HUES48 (cell line): ENCODE results near the gene LIPH.
"Not testable (repeated sequence)": the region's sequence is repeated elsewhere in the genome, so short reads cannot be mapped to it uniquely, and the experiment has no call there.

ENCODE experiments used
- H3K27ac ChIP-seq: one replicate; pipeline ENCODE4 v1.7.0; 2013; ENCODE audit warnings: low read depth, low read length, inconsistent platforms
- H3K27me3 ChIP-seq: 2 replicates; pipeline ENCODE4 v1.6.1; 2013; ENCODE audit warnings: mild to moderate bottlenecking, low read length; ENCODE audit not compliant: control insufficient read depth, insufficient read depth
- H3K36me3 ChIP-seq: 2 replicates; pipeline ENCODE4 v1.6.1; 2013; ENCODE audit warnings: low read length; ENCODE audit not compliant: control insufficient read depth, insufficient read depth
- H3K4me1 ChIP-seq: 2 replicates; pipeline ENCODE4 v1.6.1; 2013; ENCODE audit warnings: mild to moderate bottlenecking, low read length; ENCODE audit not compliant: control insufficient read depth, insufficient read depth
- H3K4me3 ChIP-seq: 2 replicates; pipeline ENCODE4 v1.5.1; 2013; ENCODE audit warnings: mild to moderate bottlenecking, low read depth, low read length
- H3K9ac ChIP-seq: 2 replicates; pipeline ENCODE4 v1.6.1; 2013; ENCODE audit warnings: mild to moderate bottlenecking, low read depth, low read length, moderate library complexity
- H3K9me3 ChIP-seq: 2 replicates; pipeline ENCODE4 v1.6.1; 2013; ENCODE audit warnings: low read length; ENCODE audit not compliant: control insufficient read depth, insufficient read depth

Gene LIPH

GRCh38 chr3:185552358-185552877 lies at the start of gene LIPH:
LIPH (minus strand) TSS chr3:185552588; CDS start chr3:185552471, 117 bp downstream.
- Histone ChIP-seq H3K27me3 (no peaks in the 10 kb centered on the region), H3K4me1 (peaks cover 6% of the 10 kb centered on the region), H3K9ac (no peak within 1 kb of the TSS), H3K9me3 (no peaks in the 10 kb centered on the region), H3K27ac (peak within 1 kb of the TSS; percentile 39), H3K4me3 (no peak within 1 kb of the TSS), H3K36me3 (no peaks in the 10 kb centered on the region)

GRCh38 chr3:185595526-185595925 lies 43.1 kb upstream of the LIPH start:
- Histone ChIP-seq H3K36me3 (peaks cover 63% of the 10 kb centered on the region), H3K27ac (no peak overlapping the region), H3K9me3 (no peaks in the 10 kb centered on the region), H3K9ac (no peak overlapping the region), H3K27me3 (no peaks in the 10 kb centered on the region), H3K4me1 (no peaks in the 10 kb centered on the region), H3K4me3 (no peak overlapping the region)

- no peak overlapping the region for H3K9ac ChIP-seq
- H3K27ac ChIP-seq = no peak overlapping the region
- no peaks in the 10 kb centered on the region for H3K9me3 ChIP-seq
- H3K27me3 ChIP-seq = no peaks in the 10 kb centered on the region
- peaks cover under 1% of the 10 kb centered on the region; the same call in 1 of the 2 replicates for H3K4me1 ChIP-seq
- H3K36me3 ChIP-seq = peaks cover 53% of the 10 kb centered on the region
- no peak overlapping the region for H3K4me3 ChIP-seq
These were observed 41.7 kb upstream of the LIPH start for GRCh38 chr3:185594073-185594472.

DNA sequence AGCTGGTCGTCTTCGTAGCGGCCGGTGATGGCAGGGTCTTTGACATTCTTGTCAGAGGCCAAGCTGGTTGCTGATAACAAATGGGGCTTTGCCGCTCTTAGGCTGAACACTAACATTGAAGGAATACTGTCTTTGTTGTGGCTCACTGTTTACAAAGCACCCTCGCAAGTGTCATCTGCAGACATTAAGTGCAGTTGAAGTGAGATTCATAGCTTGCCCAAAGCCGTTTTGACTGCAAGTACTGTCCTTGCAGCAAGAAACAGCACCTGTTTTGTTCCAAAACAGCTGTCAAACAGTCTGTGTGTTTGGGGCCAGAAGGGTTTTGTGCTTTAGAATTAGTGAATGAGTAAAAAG lies 34.3 kb upstream of the LIPH start:
- no peaks in the 10 kb centered on the region for H3K27me3 ChIP-seq
- H3K4me1 ChIP-seq = peaks cover 24% of the 10 kb centered on the region
- H3K4me3 ChIP-seq = peak overlapping the region; percentile 86
- H3K36me3 ChIP-seq = peaks cover 5% of the 10 kb centered on the region
- peak overlapping the region; percentile 70 for H3K9ac ChIP-seq
- H3K27ac ChIP-seq = peak overlapping the region; percentile 79
- H3K9me3 ChIP-seq = no peaks in the 10 kb centered on the region

DNA sequence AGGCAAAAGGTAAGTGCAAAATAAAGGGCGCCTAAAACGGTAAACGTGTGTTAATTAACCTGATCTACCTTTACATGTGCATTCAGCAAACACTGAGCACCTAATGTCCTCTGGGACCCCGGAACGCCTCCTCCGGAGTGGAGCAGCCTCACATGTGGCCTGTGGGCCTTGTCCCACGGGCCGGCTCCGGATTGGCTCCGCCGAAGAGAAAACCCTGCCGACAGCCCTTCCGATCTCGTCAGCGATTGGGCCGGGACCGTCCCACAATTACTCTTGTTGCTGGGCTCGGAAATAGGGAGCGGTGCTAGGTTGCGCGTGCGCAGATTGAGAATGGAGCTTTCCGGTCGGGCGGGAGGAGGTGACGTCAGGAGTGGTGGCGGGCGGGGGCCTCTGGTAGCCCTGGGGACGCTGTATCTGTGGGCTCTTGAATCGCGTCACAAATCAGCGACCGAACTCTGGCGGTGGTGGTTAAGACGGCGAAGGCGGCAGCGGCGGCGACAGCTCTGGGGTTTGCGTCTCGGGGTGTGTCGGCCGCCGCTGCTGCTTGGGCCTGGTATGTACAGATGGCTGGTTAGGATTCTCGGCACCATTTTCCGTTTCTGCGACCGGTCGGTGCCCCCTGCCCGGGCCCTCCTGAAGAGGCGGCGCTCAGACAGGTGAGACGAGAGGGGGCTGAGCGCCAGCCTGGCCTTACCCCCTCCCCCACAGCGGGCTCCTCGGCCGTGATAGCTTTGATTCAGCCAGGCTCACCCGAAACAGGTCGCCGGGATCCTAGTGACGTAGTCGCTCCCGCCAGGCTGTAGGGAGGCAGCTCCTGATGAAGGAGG lies 33.7 kb upstream of the LIPH start, which contains the start of gene SENP2:
Gene SENP2 (plus strand): TSS at position 437 of the 827 bp plus-strand sequence. CDS start 119 bp downstream, at position 556.
- Histone ChIP-seq H3K27ac (peak within 1 kb of the TSS; percentile 79), H3K4me3 (peak within 1 kb of the TSS; percentile 86), H3K9ac (peak within 1 kb of the TSS; percentile 70), H3K36me3 (peaks cover 2% of the 10 kb centered on the region; the same call in 1 of the 2 replicates), H3K27me3 (no peaks in the 10 kb centered on the region), H3K9me3 (no peaks in the 10 kb centered on the region), H3K4me1 (peaks cover 24% of the 10 kb centered on the region)

- Histone ChIP-seq H3K36me3 (no peaks in the 10 kb centered on the region), H3K9ac (peak overlapping the region; percentile 42; the same call in 1 of the 2 replicates), H3K4me3 (peak overlapping the region; percentile 58), H3K27me3 (no peaks in the 10 kb centered on the region), H3K27ac (peak overlapping the region; percentile 79), H3K4me1 (peaks cover 24% of the 10 kb centered on the region), H3K9me3 (no peaks in the 10 kb centered on the region)
These were observed 33.1 kb upstream of the LIPH start for GRCh38 chr3:185585518-185585858.

DNA sequence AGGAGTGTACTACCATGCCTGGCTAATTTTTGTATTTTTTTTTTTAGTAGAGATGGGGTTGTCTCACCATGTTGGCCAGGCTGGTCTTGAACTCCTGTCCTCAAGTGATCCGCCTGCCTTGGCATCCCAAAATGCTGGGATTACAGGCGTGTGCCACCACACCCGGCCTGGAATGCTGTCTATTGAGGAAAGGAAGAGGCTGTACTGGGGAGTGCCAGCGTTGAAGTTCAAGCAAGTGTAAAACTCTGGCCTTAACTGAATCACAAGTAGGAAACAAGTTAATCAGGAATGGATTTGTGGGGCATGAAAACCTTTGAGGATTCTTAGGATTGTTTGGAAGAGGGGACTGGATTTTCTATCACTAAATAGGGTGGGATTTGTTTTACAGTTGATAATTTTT lies 32.3 kb upstream of the LIPH start:
- H3K9ac ChIP-seq = no peak overlapping the region
- no peaks in the 10 kb centered on the region for H3K36me3 ChIP-seq
- H3K9me3 ChIP-seq = no peaks in the 10 kb centered on the region
- H3K4me1 ChIP-seq = peaks cover 24% of the 10 kb centered on the region
- H3K27me3 ChIP-seq = no peaks in the 10 kb centered on the region
- H3K4me3 ChIP-seq = peak overlapping the region; percentile 58; the same call in 1 of the 2 replicates
- no peak overlapping the region for H3K27ac ChIP-seq

DNA sequence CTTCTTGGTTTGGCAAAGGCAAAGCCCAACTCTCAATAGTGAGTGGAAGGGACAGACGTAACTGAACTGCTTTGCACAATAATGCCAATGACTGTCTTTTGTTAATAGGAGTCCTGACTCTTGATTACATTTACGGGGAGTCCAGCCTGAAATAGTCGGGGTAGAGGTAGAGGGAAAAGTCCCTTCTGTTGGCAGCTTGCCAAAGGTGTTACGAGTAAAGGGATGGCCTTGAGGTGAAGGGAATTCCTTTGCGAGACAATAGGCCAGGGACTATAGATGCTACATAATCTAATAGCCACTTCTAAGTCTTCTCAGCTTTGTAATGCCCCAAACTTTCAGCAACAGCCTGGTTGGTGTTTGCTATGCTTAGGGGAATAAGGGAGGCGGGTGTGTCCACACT lies 31.5 kb upstream of the LIPH start:
- no peaks in the 10 kb centered on the region for H3K9me3 ChIP-seq
- H3K36me3 ChIP-seq = no peaks in the 10 kb centered on the region
- peak overlapping the region; percentile 41; the same call in 1 of the 2 replicates for H3K9ac ChIP-seq
- peak overlapping the region; percentile 65 for H3K4me3 ChIP-seq
- H3K27me3 ChIP-seq = no peaks in the 10 kb centered on the region
- H3K27ac ChIP-seq = peak overlapping the region; percentile 99
- peaks cover 22% of the 10 kb centered on the region for H3K4me1 ChIP-seq

GRCh38 chr3:185582871-185583270 lies 30.5 kb upstream of the LIPH start:
- Histone ChIP-seq H3K4me1 (peaks cover 16% of the 10 kb centered on the region), H3K9ac (peak overlapping the region; percentile 87), H3K36me3 (no peaks in the 10 kb centered on the region), H3K9me3 (no peaks in the 10 kb centered on the region), H3K27ac (peak overlapping the region; percentile 99), H3K4me3 (peak overlapping the region; percentile 65), H3K27me3 (no peaks in the 10 kb centered on the region)

GRCh38 chr3:185582236-185582635 lies 29.8 kb upstream of the LIPH start:
- H3K9ac ChIP-seq = peak overlapping the region; percentile 87

GRCh38 chr3:185575108-185575869 lies 22.9 kb upstream of the LIPH start:
- H3K4me1 ChIP-seq, H3K27ac ChIP-seq, H3K27me3 ChIP-seq, H3K36me3 ChIP-seq, H3K9ac ChIP-seq, H3K4me3 ChIP-seq: not testable (repeated sequence)
- peaks cover 11% of the 10 kb centered on the region for H3K9me3 ChIP-seq

More at GRCh38 chr3:185582236-185582635, 29.8 kb upstream of the LIPH start:
- H3K9me3 ChIP-seq = no peaks in the 10 kb centered on the region
- peak overlapping the region; percentile 99 for H3K27ac ChIP-seq
- H3K36me3 ChIP-seq = no peaks in the 10 kb centered on the region
- peaks cover 16% of the 10 kb centered on the region for H3K4me1 ChIP-seq
- H3K4me3 ChIP-seq = peak overlapping the region; percentile 65
- no peaks in the 10 kb centered on the region for H3K27me3 ChIP-seq
